Measurements from ENCODE around the gene ACOT12.
A peak's percentile ranks its signal among the peaks of the same experiment; 100 is the strongest.
"Not testable (repeated sequence)": the region's sequence is repeated elsewhere in the genome, so short reads cannot be mapped to it uniquely, and the experiment has no call there.

Gene ACOT12

DNA sequence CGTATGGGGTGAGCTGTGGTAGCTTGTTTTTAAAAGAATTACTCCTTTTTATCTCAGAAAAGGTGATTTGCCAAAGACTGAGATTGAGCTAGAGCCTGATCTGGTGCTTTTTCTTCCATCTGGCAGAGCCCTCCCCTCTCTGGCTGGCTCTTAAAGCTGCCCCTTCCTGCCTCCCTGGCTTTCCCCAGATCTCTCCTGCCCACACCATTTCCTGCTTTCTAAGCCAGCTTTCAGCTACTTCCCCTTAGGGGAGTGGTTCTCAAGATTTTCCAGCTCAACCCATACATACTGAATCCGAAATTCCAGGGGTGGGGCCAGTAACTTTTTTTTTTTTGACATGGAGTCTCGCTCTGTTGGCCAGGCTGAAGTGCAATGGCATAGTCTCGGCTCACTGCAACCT lies 4.8 kb upstream of the ACOT12 start:
- no peak for DNase-seq

DNA sequence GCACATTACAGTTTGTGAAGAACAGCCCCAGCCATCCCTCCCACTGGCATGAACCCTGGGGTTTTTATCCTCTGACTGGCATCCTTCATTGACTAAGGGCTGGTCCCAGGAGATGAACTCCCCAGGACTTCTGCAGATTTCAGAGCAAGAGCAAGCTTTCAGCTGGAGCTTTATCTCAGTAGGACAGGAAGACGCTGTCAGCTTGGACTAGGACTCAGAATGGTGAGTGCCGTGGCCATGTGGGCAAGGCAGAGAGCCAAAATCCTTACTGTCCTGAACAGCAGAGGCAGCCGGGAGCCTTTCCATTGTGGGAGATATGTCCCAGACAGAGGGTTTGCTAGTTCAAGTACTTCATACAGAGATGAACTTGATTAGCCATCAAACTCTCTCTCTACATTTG lies 3.2 kb upstream of the ACOT12 start:
- DNase-seq = peak; percentile 38

DNA sequence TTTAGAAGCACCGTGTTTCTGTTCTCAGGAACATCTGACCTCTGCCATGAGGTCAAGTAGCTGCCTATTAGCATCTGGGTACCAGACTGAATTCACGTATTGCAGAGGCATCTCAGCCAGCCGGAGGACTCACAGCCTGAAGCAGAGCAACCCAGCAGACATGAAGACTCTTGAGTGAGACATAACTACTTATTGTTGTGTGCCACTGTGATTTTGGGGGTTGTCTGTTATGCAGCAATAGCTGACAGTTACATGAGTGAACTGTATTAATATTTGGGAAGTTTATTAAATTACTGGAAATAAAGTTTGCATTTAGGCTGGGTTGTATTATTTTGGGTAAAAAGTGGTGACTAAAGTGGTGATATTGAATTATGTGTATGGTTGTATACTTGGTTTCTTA lies 1.3 kb upstream of the ACOT12 start:
- no peak for DNase-seq

DNA sequence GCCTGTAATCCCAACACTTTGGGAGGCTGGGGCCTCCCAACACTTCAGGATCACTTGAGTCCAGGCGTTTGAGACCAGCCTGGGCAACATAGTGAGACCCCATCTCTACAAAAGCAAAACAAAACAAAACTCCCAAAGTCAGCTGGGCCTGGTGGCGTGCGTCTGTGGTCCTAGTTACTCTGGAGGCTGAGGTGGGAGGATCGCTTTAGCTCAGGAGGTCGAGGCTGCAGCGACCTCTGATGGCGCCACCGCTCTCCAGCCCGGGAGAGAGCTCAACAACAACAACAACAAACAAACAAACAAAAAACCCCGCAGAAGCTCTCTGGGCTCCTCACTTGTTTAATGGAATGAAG lies 528 bp downstream of the ACOT12 start:
- no peak for DNase-seq

DNA sequence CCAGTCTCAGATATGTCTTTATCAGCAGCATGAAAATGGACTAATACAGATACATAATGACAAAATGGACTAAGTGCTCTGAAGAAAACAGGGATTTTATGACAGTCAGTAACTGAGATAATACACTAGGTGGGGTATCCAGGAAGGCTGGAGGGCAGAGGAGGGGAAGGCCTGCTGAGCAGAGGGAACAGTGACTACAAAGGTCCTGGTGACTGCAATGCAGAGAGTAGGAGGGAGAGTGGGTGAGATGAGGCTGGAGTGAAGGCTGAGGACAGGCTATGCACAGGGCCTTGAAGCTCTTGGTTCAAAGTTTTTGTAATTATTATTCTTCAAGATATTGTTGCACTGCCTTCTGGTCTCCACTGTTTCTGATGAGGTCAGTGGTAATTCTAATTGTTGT lies 4.9 kb downstream of the ACOT12 start:
- DNase-seq = no peak

DNA sequence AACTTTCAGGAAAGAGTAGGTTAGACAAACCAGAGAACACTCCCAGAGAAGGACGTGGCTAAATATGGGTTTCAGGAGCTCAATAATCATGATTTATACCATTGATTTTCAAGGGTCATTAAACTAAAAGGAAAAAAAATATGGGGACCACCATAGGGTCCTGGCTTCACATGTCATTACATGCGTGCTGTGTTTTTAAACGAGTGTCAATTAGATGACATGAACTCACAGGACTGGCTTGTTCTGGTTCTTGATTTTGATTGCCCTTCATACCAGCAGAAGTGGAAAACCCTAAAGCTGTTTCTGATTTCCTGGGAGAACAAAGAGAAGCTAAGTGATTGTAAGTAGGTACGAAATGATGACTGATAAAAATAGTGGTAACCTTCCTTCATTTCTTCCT lies 5.8 kb downstream of the ACOT12 start:
- no peak for DNase-seq

DNA sequence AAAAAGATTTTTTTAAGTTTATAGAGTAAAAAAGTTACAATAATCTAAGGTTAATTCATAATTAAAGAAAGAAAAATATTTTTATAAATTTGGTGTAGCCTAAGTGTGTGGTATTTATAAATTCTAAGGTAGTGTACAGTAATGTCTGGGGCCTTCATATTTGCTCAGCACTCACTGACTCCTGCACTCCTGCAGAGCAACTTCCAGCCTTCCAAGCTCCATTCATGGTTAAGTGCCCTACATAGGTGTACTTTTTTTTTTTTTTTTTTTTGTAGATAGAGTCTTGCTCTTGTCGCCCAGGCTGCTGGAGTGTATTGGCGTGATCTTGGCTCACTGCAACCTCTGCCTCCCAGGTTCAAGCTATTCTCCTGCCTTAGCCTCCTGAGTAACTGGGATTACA lies 10.1 kb downstream of the ACOT12 start:
- no peak for DNase-seq

DNA sequence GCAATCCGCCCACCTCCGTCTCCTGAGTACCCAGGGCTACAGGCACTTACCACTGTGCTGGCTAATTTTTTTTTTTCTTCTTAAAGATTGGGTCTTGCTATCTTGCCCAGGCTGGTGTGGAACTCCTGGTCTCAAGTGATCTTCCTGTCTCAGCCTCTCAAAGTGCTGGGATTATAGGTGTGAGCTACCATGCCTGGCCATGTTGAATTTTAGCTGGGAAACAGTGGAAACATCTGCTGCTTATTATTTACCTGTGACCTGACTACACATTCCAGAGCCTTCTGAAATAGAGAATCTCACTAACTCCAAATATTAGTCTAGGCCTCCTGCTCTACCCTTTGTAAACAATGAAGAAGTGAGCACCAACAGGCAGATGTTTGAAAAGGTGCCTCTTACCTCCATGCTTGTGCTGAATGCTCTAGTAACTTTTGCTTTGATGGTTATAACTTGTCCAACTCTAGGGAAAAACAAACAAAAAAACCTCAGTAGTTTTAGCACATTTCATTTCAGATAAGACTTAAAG lies 22.5 kb downstream of the ACOT12 start:
- no peak for DNase-seq

DNA sequence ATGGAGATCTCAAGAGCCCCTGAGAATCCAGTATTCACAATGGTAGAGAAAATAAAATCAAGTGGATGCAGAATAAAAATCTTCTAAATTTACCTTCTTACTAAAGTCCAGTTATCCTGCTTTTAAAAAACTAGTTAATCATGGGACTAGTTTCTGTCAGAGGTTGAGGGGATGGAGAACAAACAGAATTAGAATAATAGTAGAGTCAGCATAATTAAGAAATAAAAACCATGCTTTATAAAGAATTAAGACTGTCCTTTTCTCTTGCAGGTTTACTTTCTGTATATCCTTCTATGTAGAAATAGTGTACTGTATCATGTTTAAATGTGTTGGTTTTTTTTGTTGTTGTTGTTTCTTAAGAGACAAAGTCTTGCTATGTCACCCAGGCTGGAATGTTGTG lies 23.0 kb downstream of the ACOT12 start:
- no peak for DNase-seq

DNA sequence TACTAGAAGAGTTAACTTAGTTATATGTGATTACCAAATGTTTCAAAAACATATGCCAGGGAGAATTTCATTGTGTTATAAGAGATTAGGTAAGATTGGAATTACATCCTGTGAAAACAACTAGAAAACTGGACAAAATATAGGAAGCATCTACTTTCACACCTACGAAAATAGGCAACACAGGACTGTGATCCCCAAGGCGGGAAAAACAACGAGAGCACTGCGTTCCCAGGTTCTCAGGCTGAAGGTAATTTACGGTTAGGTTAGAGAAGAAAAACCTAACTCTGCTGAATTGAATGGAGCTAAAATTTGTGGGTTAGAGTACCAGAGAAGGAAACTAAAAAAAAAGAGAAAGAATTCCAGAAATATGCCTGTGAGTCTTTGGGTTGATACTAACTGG lies 28.4 kb downstream of the ACOT12 start:
- no peak for DNase-seq

DNA sequence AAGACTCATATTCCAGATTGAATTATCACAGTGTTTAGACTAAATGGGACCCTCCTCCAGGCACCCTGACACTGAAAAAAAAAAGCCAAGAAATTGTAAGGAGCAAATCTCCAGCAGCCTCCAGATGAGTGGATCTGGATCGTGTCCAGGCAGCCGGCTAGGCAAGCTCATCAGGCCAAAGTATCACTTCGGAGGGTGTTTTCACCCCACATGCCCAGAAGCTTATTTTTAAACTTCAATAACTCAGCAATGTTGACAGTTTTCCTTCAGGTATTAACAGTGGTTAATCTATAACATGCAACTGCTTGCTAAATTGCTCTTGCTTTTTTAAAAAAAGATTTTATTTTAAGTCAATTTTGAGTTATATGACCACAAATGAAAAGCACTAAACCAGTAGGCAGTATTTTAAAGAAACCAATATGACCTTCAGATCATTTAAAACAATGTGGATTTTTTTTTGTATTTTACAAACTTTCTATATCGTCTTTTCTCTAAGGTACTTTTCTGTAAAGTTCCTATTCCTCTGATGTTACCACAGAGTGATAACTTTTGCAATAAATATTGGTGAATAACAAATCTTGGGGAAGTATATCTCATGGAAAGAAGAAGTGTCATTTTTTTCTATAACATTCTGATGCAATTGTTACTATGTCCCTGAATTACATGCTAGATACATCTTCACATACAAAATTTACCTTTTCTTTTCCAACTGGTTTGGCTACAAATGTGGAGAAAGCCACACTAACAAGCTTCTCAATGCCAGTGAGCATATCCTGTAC lies 30.7 kb downstream of the ACOT12 start:
- DNase-seq = no peak

DNA sequence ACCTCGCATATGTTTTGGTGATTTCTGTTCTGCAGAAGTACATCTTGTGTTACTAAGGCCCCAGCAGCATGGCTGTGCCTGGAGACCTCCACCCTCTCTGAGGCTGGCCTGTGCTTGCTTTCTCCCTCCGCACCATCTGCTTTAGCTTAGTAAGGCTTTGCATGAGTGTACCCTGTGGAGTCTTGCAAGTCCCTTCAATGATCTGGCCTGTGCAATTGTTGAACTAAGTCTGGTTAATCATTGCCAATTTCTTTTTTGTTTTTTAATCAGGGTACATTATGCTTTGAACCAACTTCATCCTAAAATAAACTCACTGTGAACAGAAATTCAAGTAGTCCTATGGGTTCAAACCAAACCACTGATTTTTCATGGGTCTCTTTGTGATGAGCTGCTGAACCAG lies 32.3 kb downstream of the ACOT12 start:
- no peak for DNase-seq

DNA sequence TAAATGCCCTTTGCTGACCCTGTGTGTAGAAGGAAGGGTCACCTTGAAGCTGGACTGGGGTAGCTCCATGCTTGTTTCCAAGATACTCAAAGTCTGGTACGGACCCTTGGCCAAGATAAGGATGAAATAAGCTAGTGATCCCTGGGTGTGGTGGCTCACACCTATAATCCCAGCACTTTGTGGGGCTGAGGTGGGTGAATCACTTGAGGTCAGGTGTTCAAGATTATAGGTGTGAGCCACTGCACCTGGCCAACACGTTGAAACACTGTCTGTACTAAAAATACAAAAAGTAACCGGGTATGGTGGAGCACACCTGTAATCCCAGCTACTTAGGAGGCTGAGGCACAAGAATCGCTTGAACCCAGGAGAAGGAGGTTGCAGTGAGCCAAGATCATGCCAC lies 33.3 kb downstream of the ACOT12 start:
- DNase-seq = no peak

DNA sequence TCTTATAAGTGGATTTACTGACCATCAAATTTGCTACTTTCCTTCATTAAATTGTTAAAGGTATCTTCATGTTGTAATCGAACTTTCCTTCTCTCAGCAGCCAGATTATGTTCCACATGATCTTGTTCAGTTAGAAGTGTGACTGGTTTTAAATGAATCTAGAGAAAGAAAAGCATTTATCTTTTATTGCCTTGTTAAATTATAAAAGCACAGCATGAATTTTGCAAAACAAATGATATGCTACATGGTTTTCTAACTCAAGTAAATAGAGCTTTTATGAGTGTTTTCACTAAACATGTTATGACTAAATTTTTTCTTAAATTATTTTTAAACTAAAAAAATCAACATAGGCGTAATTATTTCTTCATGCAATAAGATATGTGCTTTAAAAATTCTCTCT lies 34.1 kb downstream of the ACOT12 start:
- no peak for DNase-seq

DNA sequence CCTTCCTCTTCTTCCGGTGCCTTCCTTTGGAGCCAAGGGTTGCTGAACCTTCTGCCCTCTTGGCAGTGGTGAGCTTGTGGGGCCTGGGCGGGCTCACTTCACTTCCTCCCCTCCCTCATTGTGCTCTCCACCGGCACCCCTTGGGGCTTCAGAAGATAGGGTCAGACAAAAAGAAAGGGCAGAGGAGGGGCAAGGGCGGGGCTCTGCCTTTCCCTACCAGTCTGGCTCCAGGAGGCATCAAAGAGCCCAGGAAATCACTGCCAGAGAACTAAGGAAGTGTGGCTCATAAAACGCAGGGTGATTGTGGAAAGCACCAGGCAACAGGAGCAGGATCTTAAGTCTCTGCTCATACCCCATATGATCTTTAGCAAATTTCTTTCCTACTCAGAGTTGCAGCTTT lies 34.8 kb downstream of the ACOT12 start:
- no peak for DNase-seq

DNA sequence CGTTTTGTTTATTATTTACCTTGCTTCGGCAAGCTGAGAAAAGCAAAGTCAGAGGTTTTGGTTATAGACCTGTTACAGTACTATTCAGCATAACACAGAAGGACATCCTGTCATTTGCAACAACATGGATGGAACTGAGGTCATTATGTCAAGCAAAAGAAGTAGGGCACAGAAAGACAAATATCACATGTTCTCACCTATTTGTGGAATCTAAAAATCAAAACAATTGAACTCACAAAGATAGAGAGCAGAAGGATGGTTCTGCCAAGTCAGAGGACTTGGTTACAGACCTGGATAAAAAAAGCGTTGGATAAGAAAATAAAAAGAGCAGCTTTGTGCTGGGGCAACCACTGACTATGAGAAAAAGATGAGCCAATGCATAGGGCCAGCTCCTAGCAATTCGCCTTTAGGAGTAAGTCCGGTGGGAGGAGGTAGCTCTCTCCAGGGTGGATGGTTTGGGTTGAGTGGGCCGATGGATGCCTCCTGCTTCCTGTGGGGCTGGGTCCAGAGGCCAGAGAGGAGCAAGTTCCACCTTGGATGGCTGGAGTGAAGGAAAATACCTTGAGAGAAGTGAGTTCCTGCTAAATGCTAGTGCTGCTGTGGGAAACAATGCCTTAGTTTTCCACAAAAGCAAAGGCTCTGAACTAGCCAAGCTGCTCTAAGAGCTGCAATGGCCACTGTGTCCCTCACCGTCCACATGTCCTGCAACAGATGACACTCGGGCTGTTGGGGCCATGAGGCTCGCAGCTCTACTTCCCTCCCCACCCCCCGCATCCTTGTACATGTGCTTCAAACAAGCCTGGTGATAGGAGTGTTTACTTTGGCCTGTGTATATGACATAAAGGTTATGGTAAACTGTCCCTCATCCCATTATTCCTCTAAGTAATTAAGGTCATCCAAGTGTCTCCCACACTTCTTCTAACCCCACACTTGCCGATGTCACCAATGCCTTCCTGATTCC lies 38.4 kb downstream of the ACOT12 start:
- no peak for DNase-seq

DNA sequence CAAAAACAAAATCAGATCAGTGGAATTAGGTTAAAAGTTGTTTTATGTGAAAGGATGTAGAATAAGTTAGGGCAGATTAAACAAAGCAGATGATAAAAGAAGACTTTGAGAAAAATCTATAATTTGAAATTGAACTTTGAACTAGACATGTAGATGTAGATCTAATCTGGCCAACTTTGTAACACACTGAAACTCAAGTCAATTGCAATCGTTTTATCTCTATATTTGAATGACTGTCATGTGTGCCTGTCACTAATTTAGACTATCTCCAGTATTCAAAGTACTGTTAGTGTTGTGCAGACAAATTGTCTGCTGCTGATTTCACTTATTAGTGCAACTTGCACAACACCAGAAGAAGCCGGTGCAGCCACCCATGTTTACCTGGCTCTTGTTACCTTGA lies 39.8 kb downstream of the ACOT12 start:
- no peak for DNase-seq

DNA sequence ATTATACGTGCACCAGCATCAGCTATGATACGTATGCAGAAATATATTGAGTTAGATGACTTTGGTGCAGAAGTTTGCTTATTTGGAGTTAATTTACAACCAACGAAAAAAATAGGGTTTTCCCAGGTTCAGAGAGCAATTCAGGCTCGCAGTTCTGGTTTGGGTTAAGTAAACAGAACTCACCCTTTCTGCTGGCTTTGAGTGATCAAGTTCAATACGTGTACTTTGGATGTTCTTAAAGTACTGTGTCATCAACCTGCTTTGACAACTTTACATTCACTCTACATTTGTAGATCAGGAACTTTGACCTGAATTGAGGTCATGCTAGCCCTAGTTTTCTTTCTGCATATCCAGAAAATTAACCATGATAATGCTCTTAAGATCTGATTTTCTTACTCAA lies 40.7 kb downstream of the ACOT12 start:
- no peak for DNase-seq

DNA sequence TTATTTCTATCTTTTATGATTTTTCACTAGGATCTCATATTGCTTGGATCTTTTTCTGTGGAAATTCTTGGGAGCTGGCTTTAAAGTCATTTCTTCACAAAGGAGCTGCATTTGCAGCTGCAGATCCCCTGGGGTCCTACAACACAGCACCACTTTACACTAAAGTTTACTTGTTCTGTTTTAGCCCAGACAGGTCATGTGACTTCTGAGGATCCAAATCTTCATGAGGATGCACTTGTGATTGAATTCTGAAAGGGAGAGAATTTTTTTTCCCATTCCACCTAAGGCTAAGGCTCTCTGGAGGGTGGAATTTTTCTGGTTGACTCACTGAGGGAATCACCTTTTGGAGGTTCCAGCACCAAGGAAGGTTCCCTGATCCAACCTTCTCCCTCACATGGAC lies 43.4 kb downstream of the ACOT12 start:
- no peak for DNase-seq

DNA sequence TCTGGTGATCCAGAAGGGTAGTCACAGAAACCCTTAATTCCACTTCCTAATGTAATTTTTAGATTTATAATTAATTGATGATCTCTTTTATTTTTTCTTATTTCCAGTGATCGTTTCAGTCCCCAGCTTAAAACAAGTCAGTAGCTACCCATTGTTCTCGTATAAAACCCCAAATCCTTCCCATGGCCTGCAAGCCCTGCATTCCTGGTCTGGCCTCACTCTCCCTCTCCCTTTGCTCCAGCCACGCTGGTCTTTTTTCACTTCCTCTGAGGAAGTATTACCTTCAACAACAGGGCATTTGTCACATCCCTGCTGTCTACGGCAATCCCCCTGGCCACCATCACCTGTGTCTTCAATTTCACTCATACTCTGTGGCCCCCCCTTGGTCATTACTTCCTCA lies 44.8 kb downstream of the ACOT12 start:
- DNase-seq = no peak

DNA sequence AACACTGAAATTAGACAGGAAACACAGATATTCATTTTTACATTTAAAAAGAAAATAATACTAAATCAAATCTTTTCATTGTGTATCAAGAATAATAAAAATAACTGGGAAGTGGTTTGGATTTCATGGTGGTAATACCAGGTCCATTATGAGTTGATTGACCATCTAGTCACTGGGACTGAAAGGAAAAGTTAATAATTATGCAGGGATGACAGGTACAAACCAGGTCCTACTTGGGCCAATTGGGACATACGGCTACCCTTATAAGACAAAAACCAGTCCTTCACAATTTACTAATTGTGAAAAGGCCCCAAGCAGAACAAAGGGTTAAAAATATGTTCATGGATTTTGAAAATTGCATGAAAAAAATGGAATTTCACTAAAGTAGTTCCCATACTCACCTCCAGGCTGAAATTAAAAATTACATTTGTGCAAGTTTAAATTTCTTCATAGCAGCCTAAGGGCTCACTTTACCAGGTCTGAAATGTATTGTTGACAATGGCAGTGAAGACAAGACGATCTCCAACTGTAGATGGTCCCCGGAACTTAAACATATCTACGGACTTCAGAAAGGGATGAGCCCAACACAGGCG lies 48.4 kb downstream of the ACOT12 start:
- no peak for DNase-seq

DNA sequence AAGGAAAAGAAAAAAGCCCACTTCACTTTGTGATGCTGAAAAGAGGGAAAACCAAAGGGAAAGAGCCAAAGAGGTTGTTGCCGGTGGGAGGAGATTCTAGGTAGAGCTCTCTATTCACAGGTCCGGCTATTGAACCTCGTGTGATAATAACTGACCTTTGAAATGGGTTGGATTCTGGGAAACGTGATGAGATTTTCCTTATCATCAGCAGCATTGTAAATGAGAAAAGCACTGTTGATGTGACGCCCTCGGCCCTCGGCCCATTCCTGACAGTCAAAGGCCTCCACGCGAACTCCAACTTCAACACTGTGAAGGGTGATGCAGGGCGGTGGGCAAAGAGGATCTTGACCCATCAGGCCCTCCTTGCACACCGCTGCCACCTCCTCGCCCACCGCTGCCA lies 49.2 kb downstream of the ACOT12 start:
- no peak for DNase-seq

DNA sequence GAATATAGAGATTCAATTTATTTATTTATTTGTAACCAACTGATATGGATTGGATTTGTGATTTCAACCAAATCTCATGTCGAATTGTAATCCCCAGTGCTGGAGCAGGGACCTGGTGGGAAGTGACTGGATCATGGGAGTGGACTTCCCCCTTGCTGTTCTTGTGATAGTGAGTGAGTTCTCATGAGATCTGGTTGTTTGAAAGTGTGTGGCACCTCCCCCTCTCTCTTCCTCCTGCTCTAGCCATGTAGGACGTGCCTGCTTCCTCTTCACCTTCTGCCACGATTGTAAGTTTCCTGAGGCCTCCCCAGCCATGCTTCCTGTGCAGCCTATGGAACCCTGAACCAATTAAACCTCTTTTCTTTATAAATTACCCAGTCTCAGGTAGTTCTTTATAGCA lies 55.7 kb downstream of the ACOT12 start:
- DNase-seq = not testable (repeated sequence)

DNA sequence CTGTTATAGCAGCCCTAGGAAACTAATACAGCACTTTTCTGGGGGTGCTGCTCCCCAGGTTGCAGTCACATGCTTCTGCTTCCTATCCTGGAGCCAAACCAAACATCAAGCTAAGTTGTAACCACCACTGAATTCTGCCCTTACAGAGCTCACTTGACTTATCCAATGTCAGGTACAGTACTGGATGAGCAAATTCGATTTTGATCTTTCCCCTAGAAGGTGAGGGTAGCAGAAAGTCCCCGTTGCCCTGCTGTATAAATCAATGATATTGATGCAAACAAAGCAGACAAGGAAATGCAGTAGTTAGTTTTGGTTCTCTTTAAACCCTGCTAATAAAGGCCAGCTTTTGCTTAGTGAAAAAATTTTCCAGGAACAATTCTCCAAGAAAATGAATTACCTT lies 56.1 kb downstream of the ACOT12 start:
- no peak for DNase-seq

All from fibroblast of skin of right biceps (primary cell).